AG10803 (cell line): ENCODE results near the gene PKLR.
A peak's percentile ranks its signal among the peaks of the same experiment; 100 is the strongest.

Experiments
- DNase-seq: peaks from one replicate; pipeline ENCODE4 v3.0.0; 2010; ENCODE audit warnings: low read depth
- H3K4me3 ChIP-seq: 2 replicates; pipeline ENCODE4 v1.5.1; 2011; ENCODE audit warnings: mild to moderate bottlenecking, low read length, control low read depth
- CTCF ChIP-seq: conservative IDR thresholded peaks from 2 replicates; pipeline ENCODE4 v1.5.1; 2011; ENCODE audit warnings: mild to moderate bottlenecking, low read length, control low read depth, inconsistent platforms

Gene PKLR

GRCh38 chr1:155322953-155323728 is 21.9 kb upstream of the PKLR start:
- H3K4me3 ChIP-seq, result peak overlapping the region; percentile 93
- peak; percentile 95 for DNase-seq
- peak; percentile 61 for TF ChIP-seq CTCF

GRCh38 chr1:155322571-155322952 is 21.3 kb upstream of the PKLR start:
- no peak for DNase-seq
- TF ChIP-seq CTCF, result no peak
- H3K4me3 ChIP-seq, result peak overlapping the region; percentile 93

GRCh38 chr1:155321639-155322503 is 20.6 kb upstream of the PKLR start:
- no peak for TF ChIP-seq CTCF
- peak overlapping the region; percentile 93 for H3K4me3 ChIP-seq
- DNase-seq, result no peak

- peak within 1 kb of the TSS; percentile 93 for H3K4me3 ChIP-seq
- TF ChIP-seq CTCF, result no peak
- DNase-seq, result peak; percentile 51
Observed at GRCh38 chr1:155320661-155321617, 19.7 kb upstream of the PKLR start, which contains the start of gene RUSC1. Gene RUSC1, plus strand, starts transcription at chr1:155320894. Its CDS starts 880 bp downstream, at chr1:155321774.

- no peak for TF ChIP-seq CTCF
- peak overlapping the region; percentile 93 for H3K4me3 ChIP-seq
- DNase-seq, result no peak
Observed at GRCh38 chr1:155320252-155320651, 19.0 kb upstream of the PKLR start.

- TF ChIP-seq CTCF, result no peak
- DNase-seq, result no peak
- H3K4me3 ChIP-seq, result no peak overlapping the region
Observed at GRCh38 chr1:155319536-155319935, 18.3 kb upstream of the PKLR start.
